SU-DHL-6 (cell line): ENCODE data around the gene OR2A25.

Experiments used
- H2AFZ ChIP-seq: fragments of 200-600 bp; sonication (generic); 2 replicates; pipeline ENCODE4 v1.6.1; 2014; ENCODE audit warnings: low read depth, mild to moderate bottlenecking, moderate library complexity, mixed read lengths, antibody characterized with exemption, low read length; ENCODE audit not compliant: severe bottlenecking
- H3F3A ChIP-seq: fragments of 200-600 bp; shearing (Covaris generic); 2 replicates; pipeline ENCODE4 v1.6.0; 2016; ENCODE audit warnings: antibody characterized with exemption, mild to moderate bottlenecking; ENCODE audit not compliant: insufficient read depth
- H3K27ac ChIP-seq: fragments of 200-600 bp; sonication (generic); 2 replicates; pipeline ENCODE4 v1.5.1; 2016; ENCODE audit warnings: low read depth, mild to moderate bottlenecking, low read length, moderate library complexity, mixed read lengths
- H3K27me3 ChIP-seq: fragments of 200-600 bp; sonication (generic), shearing (Covaris generic); 2 replicates; pipeline ENCODE4 v1.6.0; 2014; ENCODE audit warnings: mild to moderate bottlenecking, low read length
- H3K36me3 ChIP-seq: fragments of 200-600 bp; sonication (generic); 2 replicates; pipeline ENCODE4 v1.6.1; 2014; ENCODE audit warnings: mild to moderate bottlenecking, low read length, mixed read lengths
- H3K4me2 ChIP-seq: fragments of 300-600, 200-600 bp; shearing (Covaris generic), sonication (generic); 2 replicates; pipeline ENCODE4 v1.6.0; 2014; ENCODE audit warnings: low read length, low read depth, mild to moderate bottlenecking; ENCODE audit not compliant: poor library complexity, severe bottlenecking
- H3K4me3 ChIP-seq: fragments of 200-600 bp; sonication (generic); 2 replicates; pipeline ENCODE4 v1.5.1; 2014; ENCODE audit warnings: antibody characterized with exemption, low read length, mild to moderate bottlenecking, mixed read lengths; ENCODE audit not compliant: insufficient read depth, poor library complexity, severe bottlenecking
- H3K79me2 ChIP-seq: fragments of 200-600 bp; sonication (generic); 2 replicates; pipeline ENCODE4 v1.6.1; 2014; ENCODE audit warnings: mild to moderate bottlenecking, low read length, moderate library complexity; ENCODE audit not compliant: insufficient read depth
- H3K9ac ChIP-seq: fragments of 200-600 bp; sonication (generic); 2 replicates; pipeline ENCODE4 v1.7.0; 2014; ENCODE audit warnings: mild to moderate bottlenecking, low read length
- H3K9me2 ChIP-seq: fragments of 200-600 bp; sonication (generic); replicated peaks from 2 replicates; pipeline ENCODE4 v1.6.1; 2014; ENCODE audit warnings: low read length; ENCODE audit not compliant: insufficient read depth
- H3K9me3 ChIP-seq: fragments of 200-600 bp; sonication (generic); 2 replicates; pipeline ENCODE4 v1.6.1; 2014; ENCODE audit warnings: low read length, mixed read lengths; ENCODE audit not compliant: insufficient read depth
- H4K20me1 ChIP-seq: fragments of 200-600 bp; sonication (generic); 2 replicates; pipeline ENCODE4 v1.6.1; 2014; ENCODE audit warnings: low read depth, mild to moderate bottlenecking, antibody characterized with exemption, low read length, moderate library complexity, mixed read lengths
- EZH2phosphoT487 ChIP-seq: fragments of 200-600 bp; sonication (generic), shearing (Covaris generic); conservative IDR thresholded peaks from 2 replicates; pipeline ENCODE4 v1.6.1; 2018; ENCODE audit warnings: mild to moderate bottlenecking, antibody characterized with exemption, low read length, moderate library complexity, mixed read lengths
- TF ChIP-seq, protein P1 (sequence below): fragments of 200-600 bp; sonication (generic); IDR thresholded peaks from one replicate; pipeline ENCODE4 v1.5.1; 2017; ENCODE audit warnings: antibody characterized with exemption, mild to moderate bottlenecking, low read length, moderate library complexity; ENCODE audit not compliant: insufficient read depth, poor library complexity, severe bottlenecking

OR2A25 gene

DNA sequence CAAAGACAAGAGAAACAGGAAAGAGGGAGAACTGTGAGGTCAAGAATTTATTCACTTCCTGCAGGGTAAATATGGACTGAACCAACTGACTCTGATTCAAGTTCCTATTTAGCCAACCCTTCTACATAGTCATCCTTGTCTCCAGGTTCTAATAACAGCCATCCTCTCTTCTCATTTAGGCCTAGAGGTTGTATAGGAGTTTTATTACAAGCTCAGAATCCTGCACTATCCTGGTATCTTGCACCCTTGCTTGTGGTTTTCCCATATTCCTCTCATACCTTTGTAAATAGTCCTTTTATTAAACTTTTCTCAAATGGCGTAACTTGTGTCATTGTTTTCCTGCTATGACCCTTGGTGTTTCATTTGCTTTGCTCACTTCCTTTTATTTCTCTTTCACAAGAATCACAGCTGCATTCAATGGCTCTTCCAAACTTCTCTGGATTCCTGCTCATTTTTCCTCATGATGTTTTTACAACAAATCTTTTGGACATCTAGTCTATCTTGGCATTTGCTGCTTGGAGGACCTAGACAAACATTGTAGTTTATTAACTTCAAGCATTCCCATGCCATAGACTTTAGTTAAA, 33.2 kb upstream of the OR2A25 start:
- H3K27ac ChIP-seq: no peak overlapping the region
- H2AFZ ChIP-seq: no peak overlapping the region
- no peak overlapping the region for H3K4me2 ChIP-seq

DNA sequence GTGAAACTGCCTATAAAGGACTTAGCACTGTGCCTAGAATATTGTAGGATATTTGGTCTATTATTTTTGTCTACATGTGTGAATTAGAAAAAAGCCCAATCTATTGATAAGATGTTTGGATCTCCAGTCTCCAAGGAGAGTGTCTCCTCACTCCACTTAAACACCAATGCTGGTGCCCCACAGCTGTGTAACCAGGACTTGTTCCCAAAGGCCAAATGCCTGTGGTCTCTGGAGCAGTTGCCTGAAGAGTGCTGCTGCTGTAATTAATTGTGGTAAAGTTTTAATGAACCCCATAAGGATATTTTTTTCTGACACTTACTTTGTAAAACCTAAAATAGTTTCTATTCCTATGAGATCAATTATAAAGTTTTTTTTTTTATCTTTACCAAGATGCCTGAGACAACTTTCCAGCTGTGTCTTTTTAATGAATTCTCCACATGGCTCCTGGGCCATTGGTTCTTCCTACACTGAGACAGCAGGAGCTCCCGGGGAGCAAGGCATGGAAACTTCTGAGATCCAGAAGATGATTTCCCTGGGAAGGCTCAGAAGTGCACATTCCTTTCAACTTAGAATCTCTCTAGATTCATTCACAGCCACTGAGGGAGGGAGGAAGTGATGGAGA, 32.1 kb upstream of the OR2A25 start:
- TF ChIP-seq, protein P1, sequence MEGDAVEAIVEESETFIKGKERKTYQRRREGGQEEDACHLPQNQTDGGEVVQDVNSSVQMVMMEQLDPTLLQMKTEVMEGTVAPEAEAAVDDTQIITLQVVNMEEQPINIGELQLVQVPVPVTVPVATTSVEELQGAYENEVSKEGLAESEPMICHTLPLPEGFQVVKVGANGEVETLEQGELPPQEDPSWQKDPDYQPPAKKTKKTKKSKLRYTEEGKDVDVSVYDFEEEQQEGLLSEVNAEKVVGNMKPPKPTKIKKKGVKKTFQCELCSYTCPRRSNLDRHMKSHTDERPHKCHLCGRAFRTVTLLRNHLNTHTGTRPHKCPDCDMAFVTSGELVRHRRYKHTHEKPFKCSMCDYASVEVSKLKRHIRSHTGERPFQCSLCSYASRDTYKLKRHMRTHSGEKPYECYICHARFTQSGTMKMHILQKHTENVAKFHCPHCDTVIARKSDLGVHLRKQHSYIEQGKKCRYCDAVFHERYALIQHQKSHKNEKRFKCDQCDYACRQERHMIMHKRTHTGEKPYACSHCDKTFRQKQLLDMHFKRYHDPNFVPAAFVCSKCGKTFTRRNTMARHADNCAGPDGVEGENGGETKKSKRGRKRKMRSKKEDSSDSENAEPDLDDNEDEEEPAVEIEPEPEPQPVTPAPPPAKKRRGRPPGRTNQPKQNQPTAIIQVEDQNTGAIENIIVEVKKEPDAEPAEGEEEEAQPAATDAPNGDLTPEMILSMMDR: no peak
- no peak for TF ChIP-seq EZH2phosphoT487
- H4K20me1 ChIP-seq: no peaks in the 10 kb centered on the region

More for the DNA sequence above, 33.2 kb upstream of the OR2A25 start:
- Histone ChIP-seq H3K27me3 (no peaks in the 10 kb centered on the region), H3K79me2 (no peaks in the 10 kb centered on the region), H3K9me2 (no peaks in the 10 kb centered on the region; the same call in 1 of the 2 replicates), H3K9ac (no peak overlapping the region), H4K20me1 (no peaks in the 10 kb centered on the region), H3F3A (no peaks in the 10 kb centered on the region), H3K4me3 (no peak overlapping the region), H3K9me3 (no peaks in the 10 kb centered on the region), H3K36me3 (no peaks in the 10 kb centered on the region)
- TF ChIP-seq EZH2phosphoT487: no peak
- TF ChIP-seq, protein P1: no peak

DNA sequence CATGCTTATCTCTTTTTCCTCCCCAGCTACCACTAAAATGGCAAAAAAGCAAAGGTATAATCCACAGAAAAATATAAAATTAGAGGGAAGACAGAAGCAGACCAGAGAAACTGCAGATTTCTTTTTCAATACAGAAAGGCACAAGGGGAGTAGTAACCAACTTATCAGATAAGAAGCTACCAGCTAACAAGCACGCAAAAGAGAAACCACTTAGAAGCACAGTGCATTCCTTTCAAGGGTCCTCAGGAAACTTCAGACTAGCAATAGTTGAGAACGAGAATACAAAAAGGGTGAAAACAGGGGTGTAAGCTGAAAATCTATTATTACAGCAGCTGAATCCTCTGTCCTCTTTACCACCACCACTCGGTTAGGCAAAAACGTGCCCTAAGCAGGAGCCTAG, 30.7 kb upstream of the OR2A25 start:
- Histone ChIP-seq H3K4me3 (no peak overlapping the region), H3K27me3 (no peaks in the 10 kb centered on the region), H2AFZ (no peak overlapping the region), H3K9me2 (no peaks in the 10 kb centered on the region; the same call in 1 of the 2 replicates), H3K27ac (no peak overlapping the region), H3K36me3 (no peaks in the 10 kb centered on the region), H4K20me1 (no peaks in the 10 kb centered on the region), H3K9me3 (no peaks in the 10 kb centered on the region), H3F3A (no peaks in the 10 kb centered on the region), H3K4me2 (no peak overlapping the region), H3K79me2 (no peaks in the 10 kb centered on the region), H3K9ac (no peak overlapping the region)
- TF ChIP-seq, protein P1: no peak
- TF ChIP-seq EZH2phosphoT487: no peak

More for the DNA sequence above, 32.1 kb upstream of the OR2A25 start:
- no peak overlapping the region for H3K27ac ChIP-seq
- no peaks in the 10 kb centered on the region for H3K27me3 ChIP-seq
- H3F3A ChIP-seq: no peaks in the 10 kb centered on the region
- no peaks in the 10 kb centered on the region for H3K79me2 ChIP-seq
- no peaks in the 10 kb centered on the region; the same call in 1 of the 2 replicates for H3K9me2 ChIP-seq
- no peak overlapping the region for H3K4me3 ChIP-seq
- no peak overlapping the region for H2AFZ ChIP-seq
- no peaks in the 10 kb centered on the region for H3K36me3 ChIP-seq
- H3K9me3 ChIP-seq: no peaks in the 10 kb centered on the region
- H3K9ac ChIP-seq: no peak overlapping the region
- H3K4me2 ChIP-seq: no peak overlapping the region
